ENCODE data around the gene PLEKHN1.

GRCh38 chr1:932776-933602, 33.3 kb upstream of the PLEKHN1 start:
- TF ChIP-seq POLR2A (IDR thresholded peaks at IDR 0.05; ENCODE audit: low read depth, low read length): no peak
- TF ChIP-seq POLR2AphosphoS5 (IDR thresholded peaks at IDR 0.05; ENCODE audit: low read depth, low read length): no peak
- TF ChIP-seq TAF1 (IDR thresholded peaks at IDR 0.05; ENCODE audit: low read depth, low read length): no peak
- TF ChIP-seq SPI1 (IDR thresholded peaks at IDR 0.05; ENCODE audit: low read depth, low read length): no peak
- TF ChIP-seq POU2F2 (IDR thresholded peaks at IDR 0.05; ENCODE audit: low read depth, low read length): no peak
- TF ChIP-seq PAX5 (IDR thresholded peaks at IDR 0.05; ENCODE audit: insufficient read depth, low read length, severe bottlenecking): no peak
